Liver (tissue), 9 donors: Measurements from ENCODE around the gene HOOK1. TPM values are rescaled to one million over a fixed set of nuclear protein-coding genes. Genes with fewer than 3 reads are reported as not detected.
A peak's percentile ranks its signal among the peaks of the same experiment; 100 is the strongest.

Experiments
- DNase-seq: peaks from one replicate; pipeline ENCODE4 v3.0.0-alpha.2; 2017; ENCODE audit warnings: low spot score
- H3K27ac ChIP-seq, 2 donors: one replicate each; pipeline ENCODE4 v1.7.0; 2013; ENCODE audit warnings: inconsistent platforms in 2 of 2, low read length in 2 of 2, control low read depth in 1 of 2, low read depth in 1 of 2, mild to moderate bottlenecking in 1 of 2
- H3K27me3 ChIP-seq, 4 donors: one replicate each; pipeline versions ENCODE4 v1.6.1 to v1.7.0; 2013; ENCODE audit warnings: low read length in 3 of 4, inconsistent platforms in 1 of 4, mild to moderate bottlenecking in 1 of 4, moderate library complexity in 1 of 4; ENCODE audit not compliant: control insufficient read depth in 4 of 4, insufficient read depth in 4 of 4
- H3K36me3 ChIP-seq, 4 donors: one replicate each; pipeline versions ENCODE4 v1.6.1 to v1.7.0; 2013; ENCODE audit warnings: low read length in 3 of 4, mild to moderate bottlenecking in 3 of 4, low read depth in 1 of 4, moderate library complexity in 1 of 4; ENCODE audit not compliant: control insufficient read depth in 4 of 4, insufficient read depth in 3 of 4
- H3K4me1 ChIP-seq, 4 donors: one replicate each; pipeline versions ENCODE4 v1.6.1 to v1.7.0; 2013; ENCODE audit warnings: low read length in 3 of 4, mild to moderate bottlenecking in 3 of 4, moderate library complexity in 1 of 4; ENCODE audit not compliant: control insufficient read depth in 4 of 4, insufficient read depth in 4 of 4
- H3K4me3 ChIP-seq, 3 donors: one replicate each; pipeline versions ENCODE4 v1.6.1 to v1.7.0; 2013; ENCODE audit warnings: low read length in 3 of 3, control low read depth in 1 of 3, low read depth in 1 of 3, mild to moderate bottlenecking in 1 of 3
- H3K9ac ChIP-seq, 2 donors: one replicate each; pipeline ENCODE4 v1.7.0; 2013; ENCODE audit warnings: low read length in 2 of 2, mild to moderate bottlenecking in 2 of 2, moderate library complexity in 2 of 2, control low read depth in 1 of 2, low read depth in 1 of 2
- H3K9me3 ChIP-seq, 4 donors: one replicate each; pipeline versions ENCODE4 v1.6.1 to v1.7.0; 2013; ENCODE audit warnings: low read length in 3 of 4; ENCODE audit not compliant: control insufficient read depth in 4 of 4
- ATF3 ChIP-seq: IDR thresholded peaks from 2 replicates; pipeline ENCODE4 v1.6.1; 2016; ENCODE audit warnings: antibody characterized with exemption
- FOXA1 ChIP-seq: IDR thresholded peaks from 2 replicates; pipeline ENCODE4 v1.6.1; 2016; ENCODE audit warnings: antibody characterized with exemption
- FOXA2 ChIP-seq: IDR thresholded peaks from 2 replicates; pipeline ENCODE4 v1.6.1; 2016; ENCODE audit warnings: antibody characterized with exemption
- GABPA ChIP-seq, 2 donors: IDR thresholded peaks in 1 of 2; conservative IDR thresholded peaks in 1 of 2; 2 replicates each; pipeline ENCODE4 v1.6.1; 2016; ENCODE audit warnings: antibody characterized with exemption in 2 of 2, mild to moderate bottlenecking in 1 of 2, moderate library complexity in 1 of 2
- HNF4A ChIP-seq, 2 donors: conservative IDR thresholded peaks; 2 replicates each; pipeline ENCODE4 v1.6.1; 2016; ENCODE audit warnings: antibody characterized with exemption in 2 of 2, mild to moderate bottlenecking in 2 of 2
- HNF4G ChIP-seq: IDR thresholded peaks from 2 replicates; pipeline ENCODE4 v1.6.1; 2016; ENCODE audit warnings: antibody characterized with exemption
- JUND ChIP-seq, 2 donors: IDR thresholded peaks; 2 replicates each; pipeline ENCODE4 v1.6.1; 2016; ENCODE audit warnings: antibody characterized with exemption in 2 of 2
- NR2F2 ChIP-seq: IDR thresholded peaks from 2 replicates; pipeline ENCODE4 v1.6.1; 2016; ENCODE audit warnings: antibody characterized with exemption
- RAD21 ChIP-seq, 2 donors: IDR thresholded peaks; 2 replicates each; pipeline ENCODE4 v1.6.1; 2016; ENCODE audit warnings: antibody characterized with exemption in 2 of 2, mild to moderate bottlenecking in 2 of 2
- RXRA ChIP-seq, 2 donors: IDR thresholded peaks; 2 replicates each; pipeline ENCODE4 v1.6.1; 2017 to 2018; ENCODE audit warnings: antibody characterized with exemption in 2 of 2, mild to moderate bottlenecking in 1 of 2
- SP1 ChIP-seq: IDR thresholded peaks from 2 replicates; pipeline ENCODE4 v1.6.1; 2018; ENCODE audit warnings: antibody characterized with exemption, mild to moderate bottlenecking
- TAF1 ChIP-seq: conservative IDR thresholded peaks from 2 replicates; pipeline ENCODE4 v1.6.1; 2016; ENCODE audit warnings: antibody characterized with exemption, mild to moderate bottlenecking
- YY1 ChIP-seq: IDR thresholded peaks from 2 replicates; pipeline ENCODE4 v1.6.1; 2016; ENCODE audit warnings: antibody characterized with exemption, mild to moderate bottlenecking
- ZBTB33 ChIP-seq: IDR thresholded peaks from 2 replicates; pipeline ENCODE4 v1.6.1; 2016; ENCODE audit warnings: antibody characterized with exemption
- WGBS: extraction: QIAGEN DNeasy Blood & Tissue Kit; methylation state at CpG from one replicate; pipeline ENCODE4 v1.1.7; 2013; 5-methylcytosine and 5-hydroxymethylcytosine counted together
- polyA plus RNA-seq, 2 donors: library from polyadenylated mRNA; stranded (reverse) in 1 of 2; unstranded in 1 of 2; fragments of 200-250 nt in 1 of 2; fragments of >200 nt in 1 of 2; fragmentation: Nextera tagmentation in 1 of 2; extraction: Ambion mirVana in 1 of 2; gene quantifications; one replicate each; pipeline versions ENCODE4 v1.2.1 to v1.2.3, GENCODE V29; 2013 to 2015
- total RNA-seq, 2 donors: library from RNA; depleted of rRNA; stranded (reverse); fragments of >200 nt; gene quantifications; one replicate each; pipeline ENCODE4 v1.2.3, GENCODE V29; 2014
- TF ChIP-seq, protein P1 (sequence below): fragments of 150-350 bp; IDR thresholded peaks from 2 replicates; pipeline ENCODE4 v1.5.1; 2017; ENCODE audit warnings: improper control_type of control experiment, low read depth, low read length; ENCODE audit not compliant: missing input control
- TF ChIP-seq, protein P2 (sequence below): IDR thresholded peaks from 2 replicates; pipeline ENCODE4 v1.6.1; 2016; ENCODE audit warnings: antibody characterized with exemption
- TF ChIP-seq, protein P3 (sequence below): IDR thresholded peaks from 2 replicates; pipeline ENCODE4 v1.6.1; 2016; ENCODE audit warnings: antibody characterized with exemption, mild to moderate bottlenecking
- donor health status: healthy.
- donor health status: healthy.
- donor health status: healthy.
- donor health status: healthy.
- donor health status: healthy.

HOOK1 gene
- total and polyA plus RNA-seq, 4 donors = 10.3 to 33.4 (median 17.5) TPM

GRCh38 chr1:59898927-59899326 is 84.2 kb downstream of the HOOK1 start:
- no peak for DNase-seq
- 58% methylated on average over 3 of the region's 3 CpGs for WGBS
- no peak for TF ChIP-seq TAF1
- TF ChIP-seq RAD21 (IDR thresholded peaks at IDR 0.05) = no peak
- no peak for TF ChIP-seq YY1
- TF ChIP-seq, protein P1, sequence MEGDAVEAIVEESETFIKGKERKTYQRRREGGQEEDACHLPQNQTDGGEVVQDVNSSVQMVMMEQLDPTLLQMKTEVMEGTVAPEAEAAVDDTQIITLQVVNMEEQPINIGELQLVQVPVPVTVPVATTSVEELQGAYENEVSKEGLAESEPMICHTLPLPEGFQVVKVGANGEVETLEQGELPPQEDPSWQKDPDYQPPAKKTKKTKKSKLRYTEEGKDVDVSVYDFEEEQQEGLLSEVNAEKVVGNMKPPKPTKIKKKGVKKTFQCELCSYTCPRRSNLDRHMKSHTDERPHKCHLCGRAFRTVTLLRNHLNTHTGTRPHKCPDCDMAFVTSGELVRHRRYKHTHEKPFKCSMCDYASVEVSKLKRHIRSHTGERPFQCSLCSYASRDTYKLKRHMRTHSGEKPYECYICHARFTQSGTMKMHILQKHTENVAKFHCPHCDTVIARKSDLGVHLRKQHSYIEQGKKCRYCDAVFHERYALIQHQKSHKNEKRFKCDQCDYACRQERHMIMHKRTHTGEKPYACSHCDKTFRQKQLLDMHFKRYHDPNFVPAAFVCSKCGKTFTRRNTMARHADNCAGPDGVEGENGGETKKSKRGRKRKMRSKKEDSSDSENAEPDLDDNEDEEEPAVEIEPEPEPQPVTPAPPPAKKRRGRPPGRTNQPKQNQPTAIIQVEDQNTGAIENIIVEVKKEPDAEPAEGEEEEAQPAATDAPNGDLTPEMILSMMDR = no peak
- TF ChIP-seq JUND (IDR thresholded peaks at IDR 0.05) = no peak
- no peak for TF ChIP-seq HNF4G
- TF ChIP-seq ZBTB33 = no peak
- TF ChIP-seq ATF3 = no peak
- TF ChIP-seq, protein P2, sequence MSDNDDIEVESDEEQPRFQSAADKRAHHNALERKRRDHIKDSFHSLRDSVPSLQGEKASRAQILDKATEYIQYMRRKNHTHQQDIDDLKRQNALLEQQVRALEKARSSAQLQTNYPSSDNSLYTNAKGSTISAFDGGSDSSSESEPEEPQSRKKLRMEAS = no peak
- no peak for TF ChIP-seq GABPA (IDR thresholded peaks at IDR 0.05 in 1 of 2, conservative IDR thresholded peaks at IDR 0.05 in 1 of 2)
- TF ChIP-seq HNF4A (conservative IDR thresholded peaks at IDR 0.05) = no peak
- TF ChIP-seq FOXA1 = no peak
- TF ChIP-seq FOXA2 = no peak
- no peak for TF ChIP-seq SP1
- TF ChIP-seq NR2F2 = no peak
- TF ChIP-seq RXRA (IDR thresholded peaks at IDR 0.05) = no peak

GRCh38 chr1:59900640-59901039 is 85.9 kb downstream of the HOOK1 start:
- H3K27me3 ChIP-seq = no peaks in the 10 kb centered on the region
- peaks cover 0 to 18% (median 2%) of the 10 kb centered on the region in 4 donors for H3K4me1 ChIP-seq
- DNase-seq = no peak
- 73% methylated on average over 2 of the region's 2 CpGs for WGBS
- no peak overlapping the region for H3K4me3 ChIP-seq
- no peak overlapping the region for H3K9ac ChIP-seq
- H3K36me3 ChIP-seq = peaks cover 0 to 10% (median 9%) of the 10 kb centered on the region in 4 donors
- TF ChIP-seq HNF4G (no peak), ZBTB33 (no peak), RAD21 (IDR thresholded peaks at IDR 0.05) (peak in 1 of 2 donors; percentile 9), FOXA1 (no peak), GABPA (IDR thresholded peaks at IDR 0.05 in 1 of 2, conservative IDR thresholded peaks at IDR 0.05 in 1 of 2) (no peak), JUND (IDR thresholded peaks at IDR 0.05) (no peak)
- TF ChIP-seq, protein P3, sequence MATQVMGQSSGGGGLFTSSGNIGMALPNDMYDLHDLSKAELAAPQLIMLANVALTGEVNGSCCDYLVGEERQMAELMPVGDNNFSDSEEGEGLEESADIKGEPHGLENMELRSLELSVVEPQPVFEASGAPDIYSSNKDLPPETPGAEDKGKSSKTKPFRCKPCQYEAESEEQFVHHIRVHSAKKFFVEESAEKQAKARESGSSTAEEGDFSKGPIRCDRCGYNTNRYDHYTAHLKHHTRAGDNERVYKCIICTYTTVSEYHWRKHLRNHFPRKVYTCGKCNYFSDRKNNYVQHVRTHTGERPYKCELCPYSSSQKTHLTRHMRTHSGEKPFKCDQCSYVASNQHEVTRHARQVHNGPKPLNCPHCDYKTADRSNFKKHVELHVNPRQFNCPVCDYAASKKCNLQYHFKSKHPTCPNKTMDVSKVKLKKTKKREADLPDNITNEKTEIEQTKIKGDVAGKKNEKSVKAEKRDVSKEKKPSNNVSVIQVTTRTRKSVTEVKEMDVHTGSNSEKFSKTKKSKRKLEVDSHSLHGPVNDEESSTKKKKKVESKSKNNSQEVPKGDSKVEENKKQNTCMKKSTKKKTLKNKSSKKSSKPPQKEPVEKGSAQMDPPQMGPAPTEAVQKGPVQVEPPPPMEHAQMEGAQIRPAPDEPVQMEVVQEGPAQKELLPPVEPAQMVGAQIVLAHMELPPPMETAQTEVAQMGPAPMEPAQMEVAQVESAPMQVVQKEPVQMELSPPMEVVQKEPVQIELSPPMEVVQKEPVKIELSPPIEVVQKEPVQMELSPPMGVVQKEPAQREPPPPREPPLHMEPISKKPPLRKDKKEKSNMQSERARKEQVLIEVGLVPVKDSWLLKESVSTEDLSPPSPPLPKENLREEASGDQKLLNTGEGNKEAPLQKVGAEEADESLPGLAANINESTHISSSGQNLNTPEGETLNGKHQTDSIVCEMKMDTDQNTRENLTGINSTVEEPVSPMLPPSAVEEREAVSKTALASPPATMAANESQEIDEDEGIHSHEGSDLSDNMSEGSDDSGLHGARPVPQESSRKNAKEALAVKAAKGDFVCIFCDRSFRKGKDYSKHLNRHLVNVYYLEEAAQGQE = no peak
- TF ChIP-seq, protein P2 = no peak
- H3K9me3 ChIP-seq = no peaks in the 10 kb centered on the region
- H3K27ac ChIP-seq = no peak overlapping the region

More at GRCh38 chr1:59898927-59899326, 84.2 kb downstream of the HOOK1 start:
- Histone ChIP-seq H3K27me3 (no peaks in the 10 kb centered on the region), H3K9me3 (no peaks in the 10 kb centered on the region), H3K9ac (no peak overlapping the region), H3K4me1 (peaks cover 0 to 13% (median 1%) of the 10 kb centered on the region in 4 donors), H3K4me3 (no peak overlapping the region), H3K27ac (no peak overlapping the region), H3K36me3 (peaks cover 2 to 12% (median 7%) of the 10 kb centered on the region in 4 donors)
